GM13977 (cell line): ENCODE data around the gene XRCC3.

Experiments
- DNase-seq: peaks from one replicate; pipeline ENCODE4 v3.0.0; 2012; ENCODE audit warnings: low spot score
- CTCF ChIP-seq: IDR thresholded peaks from 2 replicates; pipeline ENCODE4 v1.5.1; 2012; ENCODE audit warnings: mild to moderate bottlenecking, control low read depth; ENCODE audit not compliant: insufficient read depth; ENCODE audit errors: extremely low read depth, missing control alignments
- in situ Hi-C: fragments of 300-500 bp; cut with MboI; formaldehyde crosslinking; loops from one replicate; pipeline ENCODE4 v1.12.0; 2022; ENCODE audit warnings: low sequenced_read_pairs, low pct_unique_long_range_greater_than_20kb, mixed read lengths, inconsistent platforms; ENCODE audit not compliant: unreplicated experiment

The XRCC3 gene

DNA sequence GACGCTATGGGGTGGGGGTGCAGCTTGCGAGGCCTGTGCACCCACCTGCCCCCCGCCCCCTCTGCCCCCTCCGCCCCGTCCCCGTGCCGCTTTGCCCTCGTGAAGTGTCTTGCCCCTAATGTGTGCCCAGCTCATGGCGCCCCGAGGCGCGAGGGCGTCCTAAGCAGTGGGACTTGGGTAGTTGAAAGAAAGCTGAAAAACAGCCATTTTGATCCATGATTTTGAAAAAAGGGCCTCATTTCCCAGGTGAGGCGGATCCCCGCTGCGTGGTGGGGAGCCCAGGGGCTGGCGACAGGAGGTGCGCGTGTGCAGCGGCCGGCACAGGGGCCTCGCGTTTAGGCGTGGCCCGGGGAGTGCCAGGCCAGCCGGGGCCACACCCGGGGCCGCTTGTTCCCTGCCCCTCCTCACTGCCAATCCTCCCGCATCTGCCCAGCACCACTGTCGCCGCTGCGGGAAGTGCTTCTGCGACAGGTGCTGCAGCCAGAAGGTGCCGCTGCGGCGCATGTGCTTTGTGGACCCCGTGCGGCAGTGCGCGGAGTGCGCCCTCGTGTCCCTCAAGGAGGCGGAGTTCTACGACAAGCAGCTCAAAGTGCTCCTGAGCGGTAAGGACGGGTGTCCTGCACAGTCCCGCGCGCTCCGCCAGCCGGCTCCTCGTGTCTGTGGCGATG is 12.2 kb upstream of the XRCC3 start:
- no peak for DNase-seq
- in situ Hi-C loops = no loop called here
- no peak for TF ChIP-seq CTCF

DNA sequence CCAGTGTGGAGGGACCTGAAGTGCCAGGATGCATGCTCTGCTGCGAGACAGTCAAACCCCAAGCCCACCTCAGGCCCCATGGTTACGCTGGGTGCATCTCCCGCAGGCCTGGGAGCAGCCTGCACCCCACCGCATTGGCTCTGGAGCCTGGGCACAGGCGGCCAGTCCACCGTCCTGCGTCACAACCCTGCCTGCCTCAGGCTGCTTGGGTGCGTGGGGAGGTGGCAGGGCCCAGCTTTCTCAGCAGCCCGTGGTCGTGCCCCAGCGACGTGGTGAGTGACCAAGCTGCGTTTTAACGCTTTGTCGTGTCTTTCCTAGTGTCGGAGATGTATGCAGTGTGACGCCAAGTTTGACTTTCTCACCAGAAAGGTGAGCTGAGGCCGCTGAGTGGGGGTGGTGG is 11.2 kb upstream of the XRCC3 start:
- DNase-seq = no peak
- in situ Hi-C loops = no loop called here
- no peak for TF ChIP-seq CTCF

GRCh38 chr14:103725739-103726395 is 10.6 kb upstream of the XRCC3 start:
- in situ Hi-C loops = no loop called here
- no peak for TF ChIP-seq CTCF
- no peak for DNase-seq

- in situ Hi-C loops = no loop called here
- TF ChIP-seq CTCF = no peak
- no peak for DNase-seq
Observed at GRCh38 chr14:103725001-103725682, 9.9 kb upstream of the XRCC3 start.

GRCh38 chr14:103724116-103724515 is 8.9 kb upstream of the XRCC3 start:
- DNase-seq = no peak

GRCh38 chr14:103723748-103724081 is 8.5 kb upstream of the XRCC3 start:
- in situ Hi-C loops = no loop called here
- no peak for TF ChIP-seq CTCF
- no peak for DNase-seq

More at GRCh38 chr14:103724116-103724515, 8.9 kb upstream of the XRCC3 start:
- no peak for TF ChIP-seq CTCF
- in situ Hi-C loops = no loop called here
